ENCODE measurements around the gene FUZ. TPM values are rescaled to one million over a fixed set of nuclear protein-coding genes. Genes with fewer than 3 reads are reported as not detected.
A peak's percentile ranks its signal among the peaks of the same experiment; 100 is the strongest.

FUZ gene
- total and polyA plus RNA-seq, 2 of the 8 experiments (the other 6 are each of a cell fraction or from before 2014, with no cell fraction given), result 28.4 to 33.9 TPM

- TF ChIP-seq KDM5A (IDR thresholded peaks at IDR 0.05; ENCODE audit: low read length), result no peak
- TF ChIP-seq NRF1 (IDR thresholded peaks at IDR 0.05; ENCODE audit: low read depth, low read length), result peak; percentile 57
- TF ChIP-seq TBP (IDR thresholded peaks at IDR 0.05; ENCODE audit: low read depth, low read length), result peak; percentile 78; the same call in 1 of the 2 replicates
- TF ChIP-seq TAF7 (optimal IDR thresholded peaks at IDR 0.05; ENCODE audit: borderline replicate concordance, low read depth, low read length), result no peak
- peak; percentile 54 to 98 for TF ChIP-seq POLR2A (IDR thresholded peaks at IDR 0.05; ENCODE audit: control extremely low read depth in 1 of 2, low read depth in 2 of 2, low read length in 2 of 2)
- TF ChIP-seq POLR2AphosphoS5 (IDR thresholded peaks at IDR 0.05; ENCODE audit: low read depth, low read length), result peak; percentile 95
- peak; percentile 95; the same call in 1 of the 2 replicates for TF ChIP-seq SP1 (IDR thresholded peaks at IDR 0.05; ENCODE audit: low read depth, low read length)
- peak; percentile 15 to 76; a peak in 2 of 4 replicates for TF ChIP-seq SIN3A (conservative IDR thresholded peaks at IDR 0.05 in 1 of 2, IDR thresholded peaks at IDR 0.05 in 1 of 2; ENCODE audit: low read depth in 1 of 2, low read length in 2 of 2)
- TF ChIP-seq FOSL1 (IDR thresholded peaks at IDR 0.05; ENCODE audit: insufficient read depth, low read depth, low read length), result no peak
- peak; percentile 85 for TF ChIP-seq CHD2 (IDR thresholded peaks at IDR 0.05; ENCODE audit: low read length)
- peak; percentile 81 for TF ChIP-seq TAF1 (IDR thresholded peaks at IDR 0.05; ENCODE audit: low read depth, low read length)
- TF ChIP-seq RXRA (IDR thresholded peaks at IDR 0.05; ENCODE audit: insufficient read depth, low read depth, low read length), result no peak
- no peak for TF ChIP-seq CTBP2 (IDR thresholded peaks at IDR 0.05; ENCODE audit: borderline replicate concordance, insufficient read depth, insufficient read length, low read length)
- TF ChIP-seq JUN (IDR thresholded peaks at IDR 0.05; ENCODE audit: low read depth, low read length), result no peak
- TF ChIP-seq SP2 (IDR thresholded peaks at IDR 0.05; ENCODE audit: low read length), result peak; percentile 72
- TF ChIP-seq CTCF (IDR thresholded peaks at IDR 0.05; ENCODE audit: control extremely low read depth in 1 of 3, insufficient read depth in 1 of 3, low read depth in 1 of 3, low read length in 3 of 3), result no peak
- TF ChIP-seq CREB1 (IDR thresholded peaks at IDR 0.05), result peak; percentile 81
- TF ChIP-seq RFX5 (IDR thresholded peaks at IDR 0.05; ENCODE audit: borderline replicate concordance, low read depth, low read length), result no peak
- TF ChIP-seq RAD21 (IDR thresholded peaks at IDR 0.05 in 1 of 2, conservative IDR thresholded peaks at IDR 0.05 in 1 of 2; ENCODE audit: low read depth in 2 of 2, low read length in 2 of 2), result no peak
- TF ChIP-seq CBX8 (IDR thresholded peaks at IDR 0.05; ENCODE audit: borderline replicate concordance, low read depth, low read length), result no peak
- TF ChIP-seq JUND (IDR thresholded peaks at IDR 0.05; ENCODE audit: low read length), result peak; percentile 7; the same call in 1 of the 2 replicates
Observed at GRCh38 chr19:49766007-49766929, 46.8 kb downstream of the FUZ start (continued).

Measured in H1 (cell line).